ENCODE data around the gene ZNG1A.
A peak's percentile ranks its signal among the peaks of the same experiment; 100 is the strongest.
"Not testable (repeated sequence)": the region's sequence is repeated elsewhere in the genome, so short reads cannot be mapped to it uniquely, and the experiment has no call there.

ZNG1A gene

DNA sequence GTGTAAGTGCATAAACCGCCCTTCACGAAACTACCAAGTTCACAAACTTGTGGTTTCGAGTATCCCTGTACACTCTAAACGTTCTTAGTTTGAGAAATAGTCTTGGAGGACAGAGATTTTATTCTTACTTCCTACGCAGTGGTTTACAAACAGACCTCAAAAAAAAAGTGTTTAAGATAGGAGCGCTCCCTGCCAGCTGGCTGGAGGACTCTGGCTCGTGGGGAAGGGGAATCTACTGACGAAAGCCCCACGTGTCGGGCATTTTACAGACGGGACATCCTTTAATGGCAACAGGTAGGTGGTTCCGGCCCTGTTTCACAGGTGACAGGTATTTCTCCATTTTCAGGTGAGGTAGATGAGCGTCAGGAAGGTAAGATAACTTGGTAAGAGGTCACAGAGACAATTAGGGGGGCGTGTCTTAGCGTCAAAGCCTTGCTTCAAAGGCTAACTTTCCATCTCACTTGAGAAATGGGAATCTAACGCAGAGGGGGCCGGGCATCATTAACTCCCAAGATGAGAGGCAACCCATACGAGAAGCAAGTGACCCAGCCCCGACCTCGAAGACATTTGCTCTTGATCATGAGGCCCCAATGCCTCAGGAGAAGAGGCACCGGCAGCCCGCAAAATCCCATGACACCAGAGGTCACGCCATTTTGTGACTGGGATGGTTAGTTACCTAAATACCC lies 573 bp downstream of the ZNG1A start:
- not testable (repeated sequence) for DNase-seq (ENCODE audit: low read depth, low spot score)

DNA sequence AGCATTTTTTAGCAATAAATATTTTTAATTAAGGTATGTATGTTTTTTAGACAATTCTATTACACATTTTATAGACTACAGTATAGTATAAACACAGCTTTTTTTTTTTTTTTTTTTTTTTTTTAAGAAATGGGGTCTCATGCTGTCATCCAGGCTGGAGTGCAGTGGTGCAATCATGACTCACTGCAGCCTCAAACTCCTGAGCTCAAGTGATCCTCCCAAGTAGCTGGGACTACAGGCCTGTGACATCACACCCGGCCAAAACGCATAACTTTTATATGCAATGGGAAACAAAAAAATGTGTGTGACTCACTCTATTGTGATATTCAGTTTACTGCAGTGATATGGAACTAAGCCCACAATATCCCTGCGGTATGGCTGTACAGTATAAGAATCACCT lies 9.1 kb downstream of the ZNG1A start:
- DNase-seq (ENCODE audit: low read depth, low spot score): not testable (repeated sequence)

DNA sequence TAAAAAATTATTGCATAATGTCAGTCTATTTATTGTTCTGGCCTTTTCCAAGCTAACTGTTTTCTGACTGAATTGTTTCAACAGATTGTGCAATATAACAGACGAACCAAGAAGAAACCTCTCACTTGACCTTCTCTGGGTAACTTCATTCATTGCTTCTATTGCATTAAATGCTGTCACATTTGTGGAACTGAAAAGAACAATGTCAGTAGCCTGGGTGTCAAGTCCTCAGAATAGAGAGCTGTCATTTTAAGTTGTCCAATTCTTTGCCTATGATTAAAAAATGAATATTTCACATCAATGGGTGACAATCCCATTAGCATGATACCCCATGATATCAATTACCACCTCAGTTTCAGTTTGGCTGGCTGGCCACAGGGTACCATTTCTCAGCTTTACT lies 19.0 kb downstream of the ZNG1A start:
- not testable (repeated sequence) for DNase-seq (ENCODE audit: low read depth, low spot score)

DNA sequence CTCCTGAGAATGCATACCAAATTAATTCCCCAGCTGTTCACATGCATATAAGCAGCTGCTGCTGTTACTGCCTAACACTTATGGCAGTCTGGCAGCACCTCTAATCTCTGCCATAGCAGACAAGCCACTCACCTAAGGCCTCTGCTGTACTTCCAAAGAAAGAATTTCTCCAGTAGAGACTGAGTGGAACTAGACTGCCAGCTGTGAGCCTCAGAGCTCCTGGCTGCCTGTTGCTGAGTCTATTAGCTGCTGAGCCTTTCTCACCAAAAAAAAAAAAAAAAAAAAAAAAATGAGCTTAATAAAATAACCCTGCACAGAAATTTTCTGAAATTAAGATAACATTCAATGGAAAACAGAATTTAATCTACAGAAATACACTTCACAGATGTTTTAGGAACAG lies 27.7 kb downstream of the ZNG1A start:
- DNase-seq (ENCODE audit: low read depth, low spot score): not testable (repeated sequence)

DNA sequence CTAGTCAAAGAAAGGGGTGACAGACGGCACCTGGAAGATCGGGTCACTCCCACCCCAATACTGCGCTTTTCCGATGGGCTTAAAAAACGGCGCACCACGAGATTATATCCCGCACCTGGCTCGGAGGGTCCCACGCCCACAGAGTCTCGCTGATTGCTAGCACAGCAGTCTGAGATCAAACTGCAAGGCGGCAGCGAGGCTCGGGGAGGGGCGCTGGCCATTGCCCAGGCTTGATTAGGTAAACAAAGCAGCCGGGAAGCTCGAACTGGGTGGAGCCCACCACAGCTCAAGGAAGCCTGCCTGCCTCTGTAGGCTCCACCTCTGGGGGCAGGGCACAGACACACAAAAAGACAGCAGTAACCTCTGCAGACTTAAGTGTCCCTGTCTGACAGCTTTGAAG lies 39.0 kb downstream of the ZNG1A start:
- DNase-seq (ENCODE audit: low read depth, low spot score): not testable (repeated sequence)

DNA sequence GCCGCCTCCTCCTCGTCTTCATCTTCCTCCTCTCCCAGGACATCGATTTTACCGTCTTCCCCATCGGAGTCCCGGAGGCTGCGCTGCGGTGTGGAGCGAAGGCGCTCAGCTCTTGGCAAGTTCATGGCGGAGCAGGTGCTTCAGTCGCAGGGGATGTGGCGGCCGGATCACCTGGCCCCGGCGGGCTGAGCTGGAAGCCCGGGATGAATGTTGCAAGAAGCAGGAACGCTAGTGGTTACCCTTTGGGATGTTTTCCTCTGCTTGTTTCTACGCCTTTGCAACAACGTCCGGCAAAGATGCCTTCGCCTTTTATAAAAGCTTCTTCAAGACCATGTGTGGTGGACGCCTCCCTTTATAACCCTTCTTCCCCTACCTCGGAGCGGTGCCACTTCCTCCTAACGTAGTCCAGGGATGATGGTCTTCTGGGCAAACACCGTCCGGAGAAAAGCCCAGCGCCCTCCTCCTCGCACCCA lies 60.8 kb downstream of the ZNG1A start, which contains the start of gene FOXD4:
FOXD4 (minus strand) TSS at position 423 of the 473 bp plus-strand sequence; CDS start at position 125, 298 bp downstream.
- not testable (repeated sequence) for DNase-seq (ENCODE audit: low read depth, low spot score)

DNA sequence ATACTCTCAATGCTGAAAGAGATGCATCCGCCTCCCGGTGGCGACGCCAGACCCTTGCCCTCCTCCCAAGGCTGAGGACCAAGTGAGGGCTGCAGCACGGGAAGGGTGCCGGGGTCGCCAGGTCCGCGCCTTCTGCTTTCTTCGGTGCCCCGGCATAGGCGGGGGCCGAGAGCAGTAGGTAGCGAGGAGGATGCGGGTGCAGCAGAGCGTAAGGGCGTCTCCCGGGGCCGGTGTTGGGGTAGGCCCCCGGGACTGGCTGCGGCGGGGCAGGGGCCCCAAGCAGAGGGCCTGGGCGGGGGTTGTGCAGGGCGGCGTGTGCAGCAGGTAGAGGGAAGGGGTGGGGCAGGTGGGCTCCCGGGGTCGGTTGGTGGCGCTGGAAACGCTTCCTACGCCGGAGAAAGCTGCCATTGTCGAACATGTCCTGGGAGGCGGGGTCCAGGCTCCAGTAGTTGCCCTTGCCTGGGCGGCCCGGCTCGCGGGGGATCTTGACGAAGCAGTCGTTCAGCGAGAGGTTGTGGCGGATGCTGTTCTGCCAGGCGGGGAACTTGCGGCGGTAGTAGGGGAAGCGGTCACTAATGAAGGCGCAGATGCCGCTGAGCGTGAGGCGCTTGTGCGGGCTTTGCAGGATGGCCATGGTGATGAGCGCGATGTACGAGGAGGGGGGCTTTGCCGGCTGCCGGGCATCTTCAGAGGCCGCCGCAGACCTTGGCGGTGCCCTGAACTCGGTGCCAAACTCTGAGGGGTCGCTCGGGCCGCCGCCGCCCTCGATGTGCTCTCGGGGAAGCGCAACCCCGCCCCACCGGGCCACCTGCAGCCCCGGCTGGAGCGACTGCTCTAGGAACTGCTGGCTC lies 61.5 kb downstream of the ZNG1A start:
- not testable (repeated sequence) for DNase-seq (ENCODE audit: low read depth, low spot score)

DNA sequence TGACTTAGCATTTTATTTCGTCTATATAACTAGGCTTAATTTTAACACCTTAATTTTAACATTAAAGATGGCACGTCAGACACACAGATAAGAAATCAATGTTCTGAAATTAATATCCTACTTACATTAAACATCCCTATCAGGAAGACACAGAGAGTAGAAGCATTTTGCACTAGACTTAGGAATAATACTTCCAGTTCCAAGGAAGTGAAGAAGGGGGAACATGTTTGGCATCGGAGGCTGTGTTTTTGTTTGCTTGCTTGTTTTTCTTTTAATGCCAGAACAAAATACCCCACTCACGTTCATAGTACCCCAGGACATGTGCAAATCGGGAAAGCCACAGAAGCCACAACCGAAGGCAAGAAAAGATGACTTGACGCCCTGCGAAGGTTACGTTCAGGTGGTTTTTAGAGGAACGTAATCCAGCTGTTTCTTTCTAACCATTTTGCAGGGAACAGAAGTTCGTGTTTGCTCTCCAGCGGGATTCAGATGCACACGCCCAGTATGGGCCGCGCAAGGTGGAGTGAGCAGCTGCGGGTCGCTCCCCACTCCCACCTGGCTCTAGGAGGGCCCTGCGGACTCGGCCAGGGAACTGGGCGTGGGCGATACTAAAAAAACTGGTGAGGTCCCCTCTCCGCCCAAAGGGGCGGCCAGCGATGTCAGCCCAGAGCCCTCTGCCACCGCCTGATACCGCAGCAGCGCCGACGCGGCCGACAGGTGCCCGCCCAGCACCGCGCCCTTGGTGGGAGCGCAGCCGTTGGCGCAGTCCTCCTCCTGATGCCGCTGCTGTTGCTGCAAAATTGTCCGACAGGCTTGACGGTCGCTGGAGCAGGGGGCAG lies 62.4 kb downstream of the ZNG1A start:
- not testable (repeated sequence) for DNase-seq (ENCODE audit: low read depth, low spot score)

DNA sequence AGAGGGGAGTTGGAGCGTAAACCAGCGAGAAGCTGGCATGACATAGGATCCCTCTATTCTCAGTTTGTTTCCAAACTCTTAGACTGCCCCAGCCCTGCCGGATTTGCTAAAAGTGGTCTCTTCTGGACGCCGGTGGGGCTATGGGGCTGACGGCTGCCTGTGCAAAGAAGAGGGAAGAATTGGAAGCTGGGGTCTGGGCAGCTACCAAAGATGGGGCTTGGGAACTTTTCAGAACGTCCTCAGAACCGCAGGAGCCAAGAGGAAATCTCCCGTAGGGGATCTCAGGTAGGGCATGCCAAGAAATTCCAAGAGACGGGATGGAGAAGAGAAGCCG lies 63.8 kb downstream of the ZNG1A start:
- DNase-seq (ENCODE audit: low read depth, low spot score): not testable (repeated sequence)

DNA sequence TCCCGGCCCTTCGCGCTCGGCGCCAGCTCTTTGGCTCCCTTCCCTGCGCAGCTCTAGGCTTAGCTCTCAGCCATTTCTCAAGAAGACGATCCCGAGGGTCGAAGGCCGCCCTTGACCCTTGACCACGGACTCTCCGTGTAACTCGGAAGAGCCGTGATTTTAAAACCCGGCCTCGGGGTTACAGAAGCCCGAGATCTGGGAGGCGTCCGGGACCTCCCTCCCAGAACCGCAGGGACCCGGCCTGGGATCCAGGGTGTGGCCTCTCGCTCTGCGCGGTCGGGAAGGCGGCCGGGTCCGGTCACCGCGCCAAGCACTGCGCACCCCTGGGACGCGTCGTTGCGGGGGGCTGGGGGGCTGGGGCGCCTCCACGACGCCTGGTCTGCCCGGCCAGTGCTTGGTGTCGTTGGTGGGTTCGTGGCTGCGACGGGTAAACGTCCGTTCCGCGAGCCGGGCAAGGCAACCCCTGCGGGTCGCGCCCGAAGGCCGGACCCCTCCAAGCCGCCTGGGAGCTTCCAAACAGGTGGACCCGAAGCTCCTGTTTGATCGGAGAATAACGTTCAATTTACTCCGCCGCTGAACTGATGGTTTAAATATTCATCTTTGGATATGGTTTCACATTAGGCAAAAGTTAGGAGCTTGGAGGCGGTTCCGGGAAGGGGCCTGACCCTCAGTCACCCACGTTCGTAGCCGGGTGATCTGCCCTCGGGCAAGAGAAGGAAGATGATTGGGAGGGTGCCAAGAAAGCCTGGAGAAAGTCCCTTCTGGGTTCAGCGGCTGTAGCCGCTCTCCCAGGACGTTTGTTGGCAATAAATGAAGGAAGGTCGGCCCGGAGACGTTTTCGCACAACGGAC lies 64.4 kb downstream of the ZNG1A start:
- DNase-seq (ENCODE audit: low read depth, low spot score): peak; percentile 23

DNA sequence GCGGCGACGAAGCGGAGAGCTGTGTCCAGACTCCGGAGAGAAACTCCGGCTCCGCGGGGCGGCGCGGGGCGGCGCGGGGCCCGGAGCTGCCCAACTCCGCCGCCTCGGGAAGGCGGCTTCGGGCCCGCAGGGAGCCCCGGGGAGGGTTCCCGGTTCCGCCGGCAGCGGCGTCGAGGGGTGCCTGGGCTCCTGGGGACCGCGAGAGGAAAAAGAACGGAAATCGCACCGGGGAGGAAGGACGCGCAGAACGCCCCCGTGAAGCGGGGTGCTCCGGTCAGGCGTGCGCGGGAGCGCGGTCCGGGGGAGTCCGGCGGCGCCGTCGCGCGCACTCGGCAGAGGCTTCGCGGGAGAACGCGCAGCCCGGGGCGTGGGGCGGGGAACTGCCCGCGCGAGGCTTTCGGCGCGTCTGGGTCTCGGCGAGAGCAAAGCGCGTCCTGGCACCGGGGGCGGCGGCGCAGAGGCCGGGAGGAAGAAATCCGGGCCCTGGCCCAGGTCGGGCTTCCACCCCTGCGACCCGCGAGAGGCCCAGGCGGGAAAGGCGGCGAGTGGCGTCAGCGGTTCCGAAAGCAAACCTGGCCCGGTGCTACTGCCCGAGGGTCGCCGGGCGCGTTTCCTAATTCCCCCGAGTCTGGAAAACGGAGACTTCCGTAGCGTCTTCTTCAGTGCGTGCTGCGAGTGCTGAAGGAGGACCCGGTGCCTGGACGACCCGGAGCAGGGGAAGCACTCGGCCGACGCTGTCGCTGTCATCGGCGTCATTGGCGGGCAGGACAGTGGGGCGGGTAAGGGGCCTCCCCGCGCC lies 65.2 kb downstream of the ZNG1A start:
- DNase-seq (ENCODE audit: low read depth, low spot score): peak; percentile 20

DNA sequence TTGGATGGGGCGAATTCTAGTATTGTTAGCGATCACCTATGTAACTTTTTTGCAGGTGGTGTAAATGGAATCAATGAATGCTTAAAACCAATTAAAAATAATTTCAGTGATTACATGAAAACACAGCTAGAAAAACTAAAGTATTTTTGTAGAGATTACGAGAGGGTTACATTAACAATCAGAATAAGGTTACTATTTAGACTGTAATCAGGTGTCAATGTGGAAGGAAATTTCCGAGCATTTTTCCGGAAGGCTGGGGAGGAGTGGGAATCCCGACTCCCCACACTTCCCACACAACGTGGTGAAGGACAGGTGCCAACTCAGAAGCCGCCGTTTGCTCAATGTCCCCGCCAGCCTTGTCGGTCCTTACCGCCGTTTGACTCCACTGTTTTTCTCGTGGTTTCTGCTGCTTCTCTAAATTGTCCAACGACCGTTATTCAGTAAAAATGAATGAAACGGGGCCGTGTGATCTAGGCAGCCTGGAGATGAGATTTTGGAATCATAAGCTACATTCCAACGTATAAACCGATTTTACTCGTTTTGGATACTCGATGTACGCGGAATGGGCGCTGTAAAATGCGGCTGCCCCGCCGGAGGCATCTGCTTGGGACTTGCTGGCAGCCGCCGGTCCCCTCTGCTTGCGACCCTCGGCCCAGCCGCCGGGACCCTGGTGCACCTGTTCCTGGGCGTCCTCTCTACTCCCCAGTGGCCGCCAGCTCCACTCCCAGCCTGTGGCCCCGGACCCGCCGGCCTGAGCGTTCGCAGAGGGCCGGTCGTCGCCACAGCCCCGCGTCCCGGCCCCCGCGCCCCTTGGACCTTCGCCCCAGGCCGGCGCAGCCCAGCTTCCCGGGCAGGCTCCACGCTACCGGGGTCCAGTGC lies 66.0 kb downstream of the ZNG1A start:
- peak; percentile 2 for DNase-seq (ENCODE audit: low read depth, low spot score)

DNA sequence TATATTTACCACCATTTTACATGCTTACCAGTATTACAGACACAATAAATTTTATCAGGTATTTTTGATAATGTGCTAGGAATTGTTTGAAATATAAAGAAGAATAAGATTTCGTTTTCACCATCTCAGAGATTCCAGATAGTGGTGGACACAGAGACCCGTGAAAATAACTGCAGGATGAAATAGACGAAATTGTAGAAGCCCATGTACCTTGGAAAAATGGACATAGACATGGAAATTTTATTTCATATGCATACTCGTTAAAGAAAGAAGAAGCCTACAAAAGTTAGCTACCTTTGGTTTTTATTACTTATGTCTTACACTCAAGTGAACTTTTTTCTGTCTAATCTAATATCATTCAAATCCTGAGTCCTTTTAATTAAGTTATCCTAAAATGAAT lies 68.2 kb downstream of the ZNG1A start:
- not testable (repeated sequence) for DNase-seq (ENCODE audit: low read depth, low spot score)

DNA sequence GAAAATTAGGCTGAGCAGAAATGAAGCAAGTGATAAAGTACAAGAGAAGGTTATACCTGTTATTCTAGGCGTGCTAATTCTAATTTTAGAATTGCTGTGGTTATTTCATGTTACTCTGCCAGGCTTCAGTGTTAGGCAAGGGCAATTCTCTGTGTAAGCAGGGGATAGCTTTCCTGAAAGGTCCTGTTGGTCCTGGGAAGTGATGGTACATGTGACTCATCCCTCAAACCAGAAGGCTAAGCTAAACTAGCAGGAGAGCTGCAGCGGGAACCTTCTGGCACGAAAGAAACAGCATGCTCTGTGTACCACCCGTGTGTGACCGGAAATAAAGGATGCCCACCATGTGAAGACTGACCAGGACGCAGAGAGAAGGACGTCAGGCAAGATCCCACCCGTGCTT lies 69.3 kb downstream of the ZNG1A start:
- DNase-seq (ENCODE audit: low read depth, low spot score): not testable (repeated sequence)

DNA sequence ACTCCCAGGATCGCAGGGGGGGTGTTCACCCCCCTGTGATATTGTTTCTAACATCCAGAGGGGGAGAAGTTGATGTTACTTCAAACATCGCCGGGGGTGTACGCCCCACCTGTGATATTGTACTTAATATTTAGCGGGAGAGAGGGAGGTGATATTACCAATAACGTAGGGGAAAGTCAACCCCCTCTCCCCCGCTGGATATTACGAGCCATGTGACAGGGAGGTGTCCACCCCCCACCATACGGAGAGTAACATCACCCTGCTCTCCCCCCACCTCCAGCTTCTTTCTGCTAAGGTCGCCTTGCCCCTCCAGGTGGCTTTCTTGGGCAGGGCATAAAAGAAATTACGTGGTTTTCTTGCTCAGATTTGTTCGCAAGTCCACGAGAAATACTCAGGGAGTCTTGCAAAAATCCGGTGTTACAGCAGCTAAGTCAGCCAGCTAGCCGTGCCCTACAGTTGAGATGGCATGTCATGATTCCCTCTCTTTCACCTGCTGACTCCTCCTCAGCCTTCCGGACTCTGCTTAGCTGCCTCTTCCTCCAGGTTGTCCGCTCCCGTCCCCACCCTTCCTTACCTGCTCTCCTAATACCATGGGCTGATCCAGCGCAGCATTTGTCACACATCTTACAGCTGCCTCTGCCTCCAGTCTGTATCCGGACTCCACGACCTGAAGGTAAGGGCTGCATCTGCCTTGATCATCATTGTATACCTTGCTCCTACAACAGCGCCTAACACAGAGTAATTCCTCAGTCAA lies 69.9 kb downstream of the ZNG1A start:
- DNase-seq (ENCODE audit: low read depth, low spot score): not testable (repeated sequence)

DNA sequence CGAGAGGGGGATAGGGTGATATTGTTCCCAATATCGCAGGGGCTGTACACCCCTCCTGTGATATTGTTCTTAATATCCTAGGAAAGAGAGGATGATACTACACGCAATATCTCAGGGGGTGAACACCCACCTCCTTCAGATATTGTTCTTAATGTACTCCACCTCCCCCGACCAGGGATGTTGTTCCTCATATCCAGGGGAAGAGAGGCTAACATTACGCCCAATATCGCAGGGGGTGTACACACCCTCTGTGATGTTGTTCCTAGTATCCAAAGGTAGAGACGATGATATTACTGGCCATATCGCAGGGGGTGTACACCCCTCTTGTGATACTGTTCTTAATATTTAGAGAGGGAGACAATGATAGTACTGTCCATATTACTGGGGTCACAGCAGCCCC lies 72.9 kb downstream of the ZNG1A start:
- not testable (repeated sequence) for DNase-seq (ENCODE audit: low read depth, low spot score)

DNA sequence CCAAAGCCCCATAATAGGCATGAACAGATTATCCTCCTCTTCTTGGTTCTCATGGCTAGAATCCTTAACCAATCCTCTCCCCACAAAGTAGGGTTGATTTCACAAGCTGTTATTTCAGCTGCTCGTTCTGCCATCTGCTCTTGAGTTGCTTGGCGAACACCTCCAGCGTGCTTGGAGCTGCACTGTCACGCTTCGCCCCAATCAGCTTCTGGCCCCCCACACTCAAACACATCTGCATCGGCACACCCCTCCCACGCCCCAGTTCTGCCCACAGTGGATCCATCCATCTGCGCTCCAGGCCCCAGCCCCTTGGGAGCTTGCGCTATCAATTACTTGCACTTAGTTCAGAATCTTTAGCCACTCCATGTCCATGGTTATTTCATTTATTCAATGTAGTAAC lies 78.4 kb downstream of the ZNG1A start:
- not testable (repeated sequence) for DNase-seq (ENCODE audit: low read depth, low spot score)

DNA sequence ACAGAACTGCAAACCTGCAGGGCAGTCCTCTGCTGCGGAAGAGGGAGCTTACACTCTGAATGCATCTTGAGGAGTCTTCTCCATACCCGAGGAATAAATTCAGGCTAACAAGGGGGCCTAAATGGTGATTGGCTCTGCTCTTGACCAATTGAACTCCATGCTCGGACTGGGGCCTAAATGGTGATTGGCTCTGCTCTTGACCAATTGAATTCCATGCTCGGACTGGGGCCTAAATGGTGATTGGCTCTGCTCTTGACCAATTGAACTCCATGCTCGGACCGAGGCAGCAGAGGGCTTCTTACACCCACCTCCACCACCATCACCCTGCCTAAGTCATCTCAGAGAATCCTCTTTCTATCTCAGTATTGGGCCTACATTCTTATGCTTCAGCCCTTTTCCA lies 79.0 kb downstream of the ZNG1A start:
- DNase-seq (ENCODE audit: low read depth, low spot score): not testable (repeated sequence)

All from astrocyte of the hippocampus (primary cell).